Measurements from ENCODE around the gene BDKRB2. TPM values are rescaled to one million over a fixed set of nuclear protein-coding genes. Genes with fewer than 3 reads are reported as not detected.

Gene BDKRB2
- total RNA-seq, 1 experiment from 2014 or later: 0.05 TPM

GRCh38 chr14:96280104-96280503 is 75.5 kb downstream of the BDKRB2 start:
- H3K4me1 ChIP-seq (ENCODE audit: control insufficient read depth, insufficient read depth, low read length): no peaks in the 10 kb centered on the region
- no peaks in the 10 kb centered on the region for H3K27me3 ChIP-seq (ENCODE audit: control insufficient read depth, insufficient read depth, low read length)
- intact Hi-C loops (cut with micrococcal nuclease; ENCODE audit: unreplicated experiment) (loop anchor here (5.0 kb wide), 1 partner anchor 142 kb away; no protein-coding TSS in a partner anchor), in situ Hi-C loops (cut with HindIII; ENCODE audit: low pct_unique_long_range_greater_than_20kb, low sequenced_read_pairs) (no loop called here)
- DNase-seq (ENCODE audit: low read depth, low spot score): no peak
- no peak for ATAC-seq
- no peaks in the 10 kb centered on the region; the same call in 1 of the 2 replicates for H3K36me3 ChIP-seq (ENCODE audit: control insufficient read depth, insufficient read depth, low read length)
- no peak overlapping the region for H3K27ac ChIP-seq (ENCODE audit: low read length)
- TF ChIP-seq TCF7L2 (IDR thresholded peaks at IDR 0.05; ENCODE audit: low read depth, low read length): no peak
- TF ChIP-seq CTCF (IDR thresholded peaks at IDR 0.05): no peak
- no peak for TF ChIP-seq REST (IDR thresholded peaks at IDR 0.05; ENCODE audit: insufficient read depth in 1 of 2, low read depth in 2 of 2, low read length in 1 of 2)
- TF ChIP-seq POLR2AphosphoS5 (IDR thresholded peaks at IDR 0.05; ENCODE audit: low read depth, low read length): no peak
- H3K9me3 ChIP-seq (ENCODE audit: control insufficient read depth, insufficient read depth, low read depth, low read length): no peaks in the 10 kb centered on the region
- CTCF ChIA-PET: no interaction called here
- no peak overlapping the region for H3K4me3 ChIP-seq (ENCODE audit: low read depth in 2 of 2, low read length in 2 of 2)
- POLR2A ChIA-PET: no interaction called here
- BruUV-seq (replicated peaks): no TSS peak

GRCh38 chr14:96281486-96281885 is 76.8 kb downstream of the BDKRB2 start:
- no peak for DNase-seq (ENCODE audit: low read depth, low spot score)
- BruUV-seq (replicated peaks): no TSS peak
- no peaks in the 10 kb centered on the region; the same call in 1 of the 2 replicates for H3K36me3 ChIP-seq (ENCODE audit: control insufficient read depth, insufficient read depth, low read length)
- intact Hi-C loops (cut with micrococcal nuclease; ENCODE audit: unreplicated experiment): loop anchor here (5.0 kb wide), 1 partner anchor 141 kb away; no protein-coding TSS in a partner anchor
- no peak overlapping the region for H3K4me3 ChIP-seq (ENCODE audit: low read depth in 2 of 2, low read length in 2 of 2)
- TF ChIP-seq POLR2AphosphoS5 (IDR thresholded peaks at IDR 0.05; ENCODE audit: low read depth, low read length) (no peak), CTCF (IDR thresholded peaks at IDR 0.05) (no peak; the same call in 1 of the 2 replicates), SIN3A (IDR thresholded peaks at IDR 0.05; ENCODE audit: borderline replicate concordance, insufficient read depth, low read depth, low read length) (no peak), TCF7L2 (IDR thresholded peaks at IDR 0.05; ENCODE audit: low read depth, low read length) (no peak), REST (IDR thresholded peaks at IDR 0.05; ENCODE audit: insufficient read depth in 1 of 2, low read depth in 2 of 2, low read length in 1 of 2) (no peak)
- ChIA-PET CTCF (no interaction called here), POLR2A (no interaction called here)
- no peaks in the 10 kb centered on the region for H3K27me3 ChIP-seq (ENCODE audit: control insufficient read depth, insufficient read depth, low read length)
- ATAC-seq: no peak
- no peaks in the 10 kb centered on the region for H3K4me1 ChIP-seq (ENCODE audit: control insufficient read depth, insufficient read depth, low read length)
- no peak overlapping the region for H3K27ac ChIP-seq (ENCODE audit: low read length)
- in situ Hi-C loops (cut with HindIII; ENCODE audit: low pct_unique_long_range_greater_than_20kb, low sequenced_read_pairs): no loop called here
- no peaks in the 10 kb centered on the region for H3K9me3 ChIP-seq (ENCODE audit: control insufficient read depth, insufficient read depth, low read depth, low read length)
